ENCODE data around the gene GPR55. TPM values are rescaled to one million over a fixed set of nuclear protein-coding genes. Genes with fewer than 3 reads are reported as not detected.

The GPR55 gene
- polyA plus RNA-seq, 4 donors, result 0.16 to 0.55 (median 0.29) TPM

Other genes starting within 250 kb of the GPR55 start
- gene CAB39, start 212.4 kb downstream of the GPR55 start, polyA plus RNA-seq (ENCODE audit: insufficient read length in 4 of 4), result 100 to 1,000 TPM in 1 of 4 donors, 10 to 100 TPM in 3; 52.1 to 102 (median 87.7) TPM
- gene ITM2C, start 60.3 kb downstream of the GPR55 start, polyA plus RNA-seq (ENCODE audit: insufficient read length in 4 of 4), result 100 to 1,000 TPM; 325 to 928 (median 914) TPM
- not detected for gene SPATA3, start 70.9 kb upstream of the GPR55 start, polyA plus RNA-seq (ENCODE audit: insufficient read length in 4 of 4)
- gene C2orf72, start 112.3 kb upstream of the GPR55 start, polyA plus RNA-seq (ENCODE audit: insufficient read length in 4 of 4), result 1 to 10 TPM; 1.3 to 4.9 (median 3.4) TPM
- gene PSMD1, start 131.6 kb upstream of the GPR55 start, polyA plus RNA-seq (ENCODE audit: insufficient read length in 4 of 4), result 100 to 1,000 TPM in 3 of 4 donors, 10 to 100 TPM in 1; 84.9 to 111 (median 102) TPM
- gene HTR2B, start 199.8 kb upstream of the GPR55 start, polyA plus RNA-seq (ENCODE audit: insufficient read length in 4 of 4), result 10 to 100 TPM; 13.6 to 39.5 (median 22.5) TPM